ENCODE measurements around the gene PCNX2. TPM values are rescaled to one million over a fixed set of nuclear protein-coding genes. Genes with fewer than 3 reads are reported as not detected.

The PCNX2 gene
- total RNA-seq, 2 experiments from 2014 or later, result 17.7 to 18.6 TPM

- no peak overlapping the region for H3K27ac Mint-ChIP-seq
- H3K9me3 Mint-ChIP-seq (ENCODE audit: insufficient read depth), result peaks cover 14% of the 10 kb centered on the region
- CTCF ChIA-PET, result no interaction called here
- DNase-seq (no peak), ATAC-seq (no peak)
- H3K4me1 Mint-ChIP-seq (ENCODE audit: low read depth), result no peaks in the 10 kb centered on the region
- H3K36me3 Mint-ChIP-seq (ENCODE audit: low read depth), result peaks cover 29% of the 10 kb centered on the region
- no peaks in the 10 kb centered on the region for H3K27me3 Mint-ChIP-seq (ENCODE audit: low read depth)
- no peak overlapping the region for H3K4me3 Mint-ChIP-seq
- POLR2A ChIA-PET, result no interaction called here
Measured at GRCh38 chr1:233168384-233168783, 127.1 kb downstream of the PCNX2 start.

DNA sequence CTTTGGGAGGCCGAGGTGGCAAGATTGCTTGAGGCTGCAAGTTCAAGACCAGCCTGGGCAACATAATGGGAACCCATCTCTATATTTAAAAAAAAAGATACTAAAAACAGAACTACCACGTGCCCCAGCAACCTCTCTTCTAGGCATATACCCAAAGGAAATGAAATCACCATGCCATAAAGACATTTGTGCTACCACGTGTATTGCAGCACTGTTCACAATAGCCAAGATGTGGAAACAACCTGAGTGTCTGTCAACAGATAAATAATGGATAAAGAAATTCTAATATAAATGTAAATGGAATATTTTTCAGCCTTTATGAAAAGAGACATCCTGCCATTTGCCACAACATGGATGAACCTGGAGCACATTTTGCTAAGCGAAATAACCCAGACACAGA lies 128.6 kb downstream of the PCNX2 start:
- no peak for DNase-seq
- H3K36me3 Mint-ChIP-seq (ENCODE audit: low read depth), result peaks cover 18% of the 10 kb centered on the region
- ChIA-PET POLR2A (no interaction called here), CTCF (no interaction called here)
- H3K4me1 Mint-ChIP-seq (ENCODE audit: low read depth), result no peaks in the 10 kb centered on the region
- peaks cover 10% of the 10 kb centered on the region for H3K9me3 Mint-ChIP-seq (ENCODE audit: insufficient read depth)
- H3K27ac Mint-ChIP-seq, result no peak overlapping the region
- ATAC-seq, result no peak
- no peak overlapping the region for H3K4me3 Mint-ChIP-seq
- H3K27me3 Mint-ChIP-seq (ENCODE audit: low read depth), result no peaks in the 10 kb centered on the region

GRCh38 chr1:233163696-233164095 lies 131.8 kb downstream of the PCNX2 start:
- DNase-seq (no peak), ATAC-seq (no peak)
- Mint-ChIP-seq H3K27me3 (ENCODE audit: low read depth) (no peaks in the 10 kb centered on the region), H3K4me1 (ENCODE audit: low read depth) (no peaks in the 10 kb centered on the region), H3K36me3 (ENCODE audit: low read depth) (peaks cover 19% of the 10 kb centered on the region), H3K27ac (no peak overlapping the region), H3K4me3 (no peak overlapping the region), H3K9me3 (ENCODE audit: insufficient read depth) (peaks cover 7% of the 10 kb centered on the region)
- ChIA-PET CTCF (no interaction called here), POLR2A (no interaction called here)

DNA sequence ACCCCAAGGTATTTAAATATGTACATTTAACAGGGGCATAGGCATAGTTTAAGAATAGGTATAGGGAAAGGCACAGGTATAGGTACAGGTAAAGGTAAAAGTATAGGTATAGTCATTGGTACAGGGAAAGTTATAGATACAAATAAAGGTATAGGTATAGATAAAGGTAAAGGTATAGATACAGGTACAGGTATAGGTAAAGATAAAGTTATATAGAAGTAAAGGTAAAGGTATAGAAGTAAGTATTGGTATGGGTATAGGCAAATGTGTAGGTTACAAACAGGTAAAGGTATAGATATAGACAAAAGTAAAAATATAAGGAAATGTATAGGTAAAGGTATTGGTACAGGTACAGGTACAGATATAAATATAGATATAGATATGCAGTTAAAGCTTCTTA lies 137.2 kb downstream of the PCNX2 start:
- ChIA-PET CTCF (interaction anchor here (1.0 kb wide), 1 partner anchor 16 kb away, joined by 4 read pairs; no protein-coding TSS in a partner anchor), POLR2A (no interaction called here)
- Mint-ChIP-seq H3K27me3 (ENCODE audit: low read depth) (no peaks in the 10 kb centered on the region), H3K9me3 (ENCODE audit: insufficient read depth) (no peaks in the 10 kb centered on the region), H3K27ac (no peak overlapping the region), H3K4me3 (no peak overlapping the region), H3K4me1 (ENCODE audit: low read depth) (no peaks in the 10 kb centered on the region), H3K36me3 (ENCODE audit: low read depth) (peaks cover 14% of the 10 kb centered on the region)
- DNase-seq (no peak), ATAC-seq (no peak)

DNA sequence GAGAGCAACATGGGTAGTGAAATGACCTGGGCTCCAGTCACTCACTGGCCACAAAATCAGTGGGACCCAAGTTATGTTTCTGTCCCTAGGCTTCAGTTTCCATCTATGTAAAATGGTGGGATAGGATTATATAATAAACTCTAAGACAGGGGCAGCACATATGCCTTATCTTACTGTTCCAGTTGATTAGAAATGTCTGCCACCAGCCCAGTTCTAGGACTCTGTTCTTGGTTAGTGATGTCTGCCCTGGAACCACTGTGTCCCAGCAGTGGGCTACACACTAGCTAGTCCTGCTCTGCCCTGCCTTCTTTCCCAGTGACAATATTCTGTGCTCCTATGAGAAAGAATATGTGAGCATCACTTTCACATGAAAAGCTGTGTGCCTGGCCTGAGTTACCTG lies 138.3 kb downstream of the PCNX2 start:
- Mint-ChIP-seq H3K4me1 (ENCODE audit: low read depth) (no peaks in the 10 kb centered on the region), H3K9me3 (ENCODE audit: insufficient read depth) (no peaks in the 10 kb centered on the region), H3K4me3 (no peak overlapping the region), H3K27ac (no peak overlapping the region), H3K36me3 (ENCODE audit: low read depth) (peaks cover 14% of the 10 kb centered on the region), H3K27me3 (ENCODE audit: low read depth) (no peaks in the 10 kb centered on the region)
- CTCF ChIA-PET, result no interaction called here
- ATAC-seq (no peak), DNase-seq (no peak)
- POLR2A ChIA-PET, result no interaction called here

DNA sequence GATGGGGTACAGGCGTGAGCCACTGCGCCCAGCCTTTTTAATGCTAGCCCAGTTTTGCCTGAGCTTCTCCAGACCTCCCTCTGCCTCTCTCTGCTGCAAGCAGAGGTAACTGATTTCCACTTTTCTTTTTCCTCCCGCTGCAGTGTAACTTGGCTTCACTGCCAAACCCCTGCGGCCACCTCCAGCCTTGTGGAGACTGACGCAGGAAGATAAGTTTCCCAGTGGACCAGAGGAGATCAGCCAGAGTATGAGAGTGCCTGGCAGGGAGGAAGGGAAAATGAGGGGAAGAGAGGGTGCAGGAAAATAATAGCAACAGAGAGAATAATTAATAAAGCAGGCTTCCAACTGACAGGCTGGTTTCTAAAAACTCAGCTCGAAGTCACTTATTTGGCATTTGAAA lies 143.7 kb downstream of the PCNX2 start:
- DNase-seq (no peak), ATAC-seq (no peak)
- Mint-ChIP-seq H3K36me3 (ENCODE audit: low read depth) (peaks cover 8% of the 10 kb centered on the region), H3K27ac (no peak overlapping the region), H3K4me1 (ENCODE audit: low read depth) (no peaks in the 10 kb centered on the region), H3K9me3 (ENCODE audit: insufficient read depth) (no peaks in the 10 kb centered on the region), H3K27me3 (ENCODE audit: low read depth) (no peaks in the 10 kb centered on the region), H3K4me3 (no peak overlapping the region)
- CTCF ChIA-PET, result no interaction called here
- POLR2A ChIA-PET, result no interaction called here

GRCh38 chr1:233144434-233144833 lies 151.1 kb downstream of the PCNX2 start:
- peaks cover 1% of the 10 kb centered on the region for H3K36me3 Mint-ChIP-seq (ENCODE audit: low read depth)
- ChIA-PET POLR2A (no interaction called here), CTCF (no interaction called here)
- no peak overlapping the region for H3K27ac Mint-ChIP-seq
- DNase-seq, result no peak
- no peaks in the 10 kb centered on the region for H3K27me3 Mint-ChIP-seq (ENCODE audit: low read depth)
- H3K9me3 Mint-ChIP-seq (ENCODE audit: insufficient read depth), result no peaks in the 10 kb centered on the region
- ATAC-seq, result no peak
- H3K4me1 Mint-ChIP-seq (ENCODE audit: low read depth), result no peaks in the 10 kb centered on the region
- H3K4me3 Mint-ChIP-seq, result no peak overlapping the region

DNA sequence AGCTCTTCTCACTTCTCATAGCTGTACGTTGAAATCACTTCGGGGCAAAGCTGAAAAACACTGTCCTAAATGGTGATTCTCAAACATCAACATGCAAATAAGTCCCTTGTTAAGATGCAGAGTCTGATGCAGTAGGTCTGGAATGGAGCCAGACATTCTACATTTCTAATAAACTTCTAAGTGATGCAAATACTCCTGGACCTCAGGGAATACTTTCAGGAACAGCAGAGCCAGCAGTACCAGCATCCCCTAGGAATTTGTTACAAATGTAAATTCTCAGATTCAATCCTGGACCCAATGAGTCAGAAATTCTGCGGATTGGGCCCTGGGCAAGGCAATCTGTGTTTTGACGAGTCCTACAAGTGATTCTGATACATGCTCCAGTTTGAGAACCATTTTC lies 152.3 kb downstream of the PCNX2 start:
- Mint-ChIP-seq H3K27ac (no peak overlapping the region), H3K9me3 (ENCODE audit: insufficient read depth) (no peaks in the 10 kb centered on the region), H3K27me3 (ENCODE audit: low read depth) (no peaks in the 10 kb centered on the region), H3K4me3 (no peak overlapping the region), H3K4me1 (ENCODE audit: low read depth) (no peaks in the 10 kb centered on the region), H3K36me3 (ENCODE audit: low read depth) (peaks cover 1% of the 10 kb centered on the region)
- ChIA-PET POLR2A (no interaction called here), CTCF (no interaction called here)
- no peak for DNase-seq
- no peak for ATAC-seq

GRCh38 chr1:233140974-233141373 lies 154.6 kb downstream of the PCNX2 start:
- Mint-ChIP-seq H3K36me3 (ENCODE audit: low read depth) (no peaks in the 10 kb centered on the region), H3K27ac (no peak overlapping the region), H3K27me3 (ENCODE audit: low read depth) (no peaks in the 10 kb centered on the region), H3K9me3 (ENCODE audit: insufficient read depth) (no peaks in the 10 kb centered on the region), H3K4me3 (no peak overlapping the region), H3K4me1 (ENCODE audit: low read depth) (no peaks in the 10 kb centered on the region)
- ChIA-PET CTCF (no interaction called here), POLR2A (no interaction called here)
- DNase-seq (no peak), ATAC-seq (no peak)

GRCh38 chr1:233140499-233140898 lies 155.0 kb downstream of the PCNX2 start:
- ChIA-PET POLR2A (no interaction called here), CTCF (no interaction called here)
- no peaks in the 10 kb centered on the region for H3K27me3 Mint-ChIP-seq (ENCODE audit: low read depth)
- no peak for DNase-seq
- H3K4me1 Mint-ChIP-seq (ENCODE audit: low read depth), result no peaks in the 10 kb centered on the region
- no peak for ATAC-seq
- no peak overlapping the region for H3K4me3 Mint-ChIP-seq
- H3K27ac Mint-ChIP-seq, result no peak overlapping the region
- H3K9me3 Mint-ChIP-seq (ENCODE audit: insufficient read depth), result no peaks in the 10 kb centered on the region
- peaks cover 3% of the 10 kb centered on the region for H3K36me3 Mint-ChIP-seq (ENCODE audit: low read depth)

DNA sequence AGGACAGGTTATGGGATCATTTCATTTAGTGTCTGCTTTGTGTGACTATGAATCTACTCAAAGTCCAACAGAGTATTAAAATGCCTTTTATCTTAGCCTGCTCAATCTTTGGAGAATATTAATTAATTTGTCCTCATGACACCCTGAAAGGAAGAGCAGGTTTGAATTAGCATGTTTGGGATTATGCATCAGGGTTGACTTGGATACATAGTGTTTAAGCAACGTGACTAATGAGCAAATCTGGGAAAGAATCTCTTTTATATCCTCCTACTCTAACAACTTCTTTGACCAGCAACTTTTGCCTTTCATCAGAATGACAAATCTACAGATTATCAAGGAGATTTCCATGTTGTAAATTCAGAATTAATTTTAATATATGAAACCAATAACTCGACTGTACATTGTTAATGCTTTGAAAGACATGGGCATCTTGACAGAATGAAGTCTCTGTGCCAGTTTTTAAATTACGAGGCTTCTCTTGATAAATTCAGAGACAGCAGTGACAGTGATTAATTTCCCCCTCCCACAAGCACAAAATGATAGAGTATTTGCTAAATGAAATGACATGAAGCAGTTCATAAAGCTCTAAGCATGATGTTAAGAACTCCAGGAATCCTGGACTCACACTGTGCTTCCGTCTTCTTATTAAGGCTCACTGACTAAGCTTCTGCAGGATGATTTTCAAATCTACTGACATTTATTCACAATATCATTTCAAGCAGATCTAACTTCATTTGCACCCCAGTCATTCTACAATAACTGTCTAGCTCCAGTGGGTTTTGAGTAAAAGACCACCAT lies 156.5 kb downstream of the PCNX2 start:
- Mint-ChIP-seq H3K27me3 (ENCODE audit: low read depth) (no peaks in the 10 kb centered on the region), H3K27ac (no peak overlapping the region)
- CTCF ChIA-PET, result no interaction called here

DNA sequence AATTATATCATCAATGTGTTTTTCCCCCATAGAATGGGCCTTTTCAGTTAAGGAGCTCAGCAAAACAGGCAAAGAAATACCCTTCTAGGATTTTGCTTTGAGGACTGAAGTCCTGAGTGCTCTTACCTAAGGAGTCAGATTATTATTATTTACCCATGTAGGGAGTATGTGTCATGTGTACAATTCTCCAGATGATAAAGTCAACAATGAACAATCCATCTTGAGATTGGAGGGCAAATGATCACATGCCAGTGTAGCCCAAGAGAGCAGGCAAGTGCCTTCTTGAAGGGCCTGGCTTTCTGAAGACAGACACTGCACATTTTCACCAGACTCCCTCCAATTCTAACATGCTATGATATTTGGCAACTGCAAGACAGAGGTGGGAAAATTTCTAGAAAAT lies 159.7 kb downstream of the PCNX2 start:
- no peaks in the 10 kb centered on the region for H3K9me3 Mint-ChIP-seq (ENCODE audit: insufficient read depth)
- no peak overlapping the region for H3K4me3 Mint-ChIP-seq
- no peak overlapping the region for H3K27ac Mint-ChIP-seq
- ChIA-PET CTCF (no interaction called here), POLR2A (no interaction called here)
- H3K4me1 Mint-ChIP-seq (ENCODE audit: low read depth), result peaks cover 3% of the 10 kb centered on the region
- ATAC-seq, result no peak
- no peaks in the 10 kb centered on the region for H3K27me3 Mint-ChIP-seq (ENCODE audit: low read depth)
- peaks cover 22% of the 10 kb centered on the region for H3K36me3 Mint-ChIP-seq (ENCODE audit: low read depth)
- DNase-seq, result no peak

More for the DNA sequence above, 156.5 kb downstream of the PCNX2 start:
- ATAC-seq, result no peak
- Mint-ChIP-seq H3K4me1 (ENCODE audit: low read depth) (no peaks in the 10 kb centered on the region), H3K9me3 (ENCODE audit: insufficient read depth) (no peaks in the 10 kb centered on the region), H3K4me3 (no peak overlapping the region), H3K36me3 (ENCODE audit: low read depth) (peaks cover 7% of the 10 kb centered on the region)
- POLR2A ChIA-PET, result no interaction called here
- DNase-seq, result no peak

DNA sequence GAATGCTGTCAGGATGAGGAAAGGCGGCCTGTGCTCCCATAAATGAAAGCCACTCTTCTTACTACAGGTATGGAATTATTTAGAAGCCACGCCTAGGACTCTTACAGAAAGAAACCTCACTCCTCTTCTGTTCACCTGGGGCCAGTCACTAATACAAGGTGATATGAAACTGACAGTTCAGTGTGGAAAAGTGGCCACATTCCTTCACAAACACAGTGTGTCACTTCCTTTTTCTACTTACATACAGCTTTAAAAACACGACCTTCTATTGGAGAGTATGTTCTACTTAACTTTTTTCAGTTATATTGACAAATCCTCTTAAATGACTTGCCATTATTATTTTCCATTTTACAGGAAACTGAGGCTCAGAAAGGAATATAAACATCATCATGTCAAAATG lies 163.1 kb downstream of the PCNX2 start:
- H3K36me3 Mint-ChIP-seq (ENCODE audit: low read depth), result peaks cover 36% of the 10 kb centered on the region
- ChIA-PET CTCF (no interaction called here), POLR2A (no interaction called here)
- no peak overlapping the region for H3K27ac Mint-ChIP-seq
- H3K4me3 Mint-ChIP-seq, result no peak overlapping the region
- no peak for DNase-seq
- no peak for ATAC-seq
- H3K27me3 Mint-ChIP-seq (ENCODE audit: low read depth), result no peaks in the 10 kb centered on the region
- H3K4me1 Mint-ChIP-seq (ENCODE audit: low read depth), result peaks cover 3% of the 10 kb centered on the region
- no peaks in the 10 kb centered on the region for H3K9me3 Mint-ChIP-seq (ENCODE audit: insufficient read depth)

Data from activated CD8-positive, alpha-beta T cell treated with anti-CD3 and anti-CD28 coated beads, Interleukin-2, amount 10 ng/mL, durations not matched to agents 7 days and 5 days (primary cell).